GM23248 (cell line): ENCODE measurements around the gene ACTR3C. TPM values are rescaled to one million over a fixed set of nuclear protein-coding genes. Genes with fewer than 3 reads are reported as not detected.
"Not testable (repeated sequence)": the region's sequence is repeated elsewhere in the genome, so short reads cannot be mapped to it uniquely, and the experiment has no call there.

ENCODE experiments used
- DNase-seq: peaks from one replicate; pipeline ENCODE4 v3.0.0-alpha.2; 2015
- H2AFZ ChIP-seq: fragments of 200-600 bp; sonication (generic); 2 replicates; pipeline ENCODE4 v1.6.1; 2016; ENCODE audit warnings: antibody characterized with exemption
- H3F3A ChIP-seq: fragments of 200-600 bp; sonication (generic); 2 replicates; pipeline ENCODE4 v1.6.1; 2016; ENCODE audit warnings: mild to moderate bottlenecking, antibody characterized with exemption, mixed run types; ENCODE audit not compliant: insufficient read depth
- H3K27ac ChIP-seq: fragments of 200-600 bp; sonication (generic); 2 replicates; pipeline ENCODE4 v1.5.1; 2016; ENCODE audit warnings: mild to moderate bottlenecking
- H3K27me3 ChIP-seq: fragments of 200-600 bp; sonication (generic); replicated peaks from 2 replicates; pipeline ENCODE4 v1.6.1; 2016; ENCODE audit warnings: mild to moderate bottlenecking; ENCODE audit not compliant: insufficient read depth
- H3K36me3 ChIP-seq: fragments of 200-600 bp; sonication (generic); 2 replicates; pipeline ENCODE4 v1.6.1; 2016; ENCODE audit warnings: low read depth, mild to moderate bottlenecking
- H3K4me1 ChIP-seq: fragments of 200-600 bp; sonication (generic); 2 replicates; pipeline ENCODE4 v1.6.1; 2016; ENCODE audit warnings: mild to moderate bottlenecking; ENCODE audit not compliant: insufficient read depth
- H3K4me2 ChIP-seq: fragments of 200-600 bp; sonication (generic); one replicate; pipeline ENCODE4 v1.6.1; 2016; ENCODE audit warnings: mild to moderate bottlenecking; ENCODE audit not compliant: unreplicated experiment
- H3K4me3 ChIP-seq: fragments of 200-600 bp; sonication (generic); 2 replicates; pipeline ENCODE4 v1.5.1; 2016; ENCODE audit warnings: mild to moderate bottlenecking
- H3K79me2 ChIP-seq: fragments of 200-600 bp; sonication (generic); 2 replicates; pipeline ENCODE4 v1.6.1; 2016; ENCODE audit warnings: mild to moderate bottlenecking; ENCODE audit not compliant: insufficient read depth
- H3K9ac ChIP-seq: fragments of 200-600 bp; sonication (generic); 2 replicates; pipeline ENCODE4 v1.6.1; 2016; ENCODE audit warnings: mild to moderate bottlenecking
- H3K9me2 ChIP-seq: fragments of 200-600 bp; sonication (generic); 2 replicates; pipeline ENCODE4 v1.6.1; 2016; ENCODE audit warnings: mixed run types, mild to moderate bottlenecking, moderate library complexity; ENCODE audit not compliant: insufficient read depth
- H3K9me3 ChIP-seq: fragments of 200-600 bp; sonication (generic); one replicate; pipeline ENCODE4 v1.6.1; 2017; ENCODE audit warnings: low read depth
- H4K20me1 ChIP-seq: fragments of 200-600 bp; sonication (generic); 2 replicates; pipeline ENCODE4 v1.6.0; 2016; ENCODE audit not compliant: insufficient read depth
- WGBS, 2 experiments: methylation state at CpG; one replicate each; pipeline ENCODE4 v1.1.6; 2015 to 2017; ENCODE audit warnings: low lambda C conversion rate in 2 of 2, low coverage in 1 of 2; ENCODE audit errors: missing lambda C conversion rate in 2 of 2; 5-methylcytosine and 5-hydroxymethylcytosine counted together
- in situ Hi-C: fragments of 300-500 bp; cut with MboI; formaldehyde crosslinking; loops from 2 replicates; pipeline ENCODE4 v1.15.0; 2020
- polyA plus RNA-seq: library from polyadenylated mRNA; unstranded; fragments of >200 nt; fragmentation: Nextera tagmentation; extraction: Ambion mirVana; gene quantifications from 2 replicates; pipeline ENCODE4 v1.2.1, GENCODE V29; 2016
- total RNA-seq: library from RNA; depleted of rRNA; stranded (reverse); fragments of >200 nt; shearing (Covaris generic); gene quantifications from 2 replicates; pipeline ENCODE4 v1.2.3, GENCODE V29; 2014

ACTR3C gene
- total and polyA plus RNA-seq, 2 experiments from 2014 or later, result not detected

DNA sequence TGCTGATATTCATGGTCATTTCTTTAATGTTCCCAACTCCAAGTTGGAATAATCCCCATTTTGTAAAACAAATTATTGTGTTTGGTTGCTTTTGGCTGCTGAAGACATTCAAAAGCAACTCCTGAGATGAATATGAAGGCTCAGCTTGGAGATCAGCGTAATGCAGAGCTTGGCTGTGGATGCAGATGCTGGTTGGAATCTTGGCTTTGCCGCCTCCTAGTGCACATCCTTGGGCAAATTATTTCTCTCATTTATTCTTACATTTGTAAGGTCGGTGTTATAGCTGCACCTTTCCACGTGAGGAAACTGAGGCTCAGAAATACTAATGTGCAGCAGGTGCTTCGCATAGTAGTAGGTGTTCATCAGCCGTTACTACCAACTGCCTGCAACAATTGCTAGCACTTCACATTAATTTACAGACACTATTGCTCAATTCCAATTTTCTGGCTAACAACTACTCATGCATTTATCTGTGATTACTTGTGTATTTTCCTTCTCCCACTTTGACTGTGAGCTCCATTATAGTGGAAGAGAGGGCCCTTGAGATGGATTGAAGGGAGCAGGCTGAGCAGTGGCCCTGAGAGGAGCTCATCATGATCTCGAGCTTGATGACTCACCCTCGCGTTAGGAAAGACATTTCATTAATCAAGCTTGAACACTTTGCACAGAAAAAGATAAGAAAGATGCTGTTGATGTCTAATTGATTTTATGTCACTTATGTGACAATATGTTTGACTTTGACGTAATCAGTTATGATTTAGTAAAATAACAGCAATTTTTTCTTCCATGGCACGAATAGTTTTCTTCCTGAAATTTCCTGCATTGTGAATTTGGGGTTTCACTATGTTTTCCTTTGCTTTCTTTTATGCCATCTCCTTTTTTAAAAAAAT lies 101.0 kb downstream of the ACTR3C start:
- H3F3A ChIP-seq, H3K36me3 ChIP-seq, H3K79me2 ChIP-seq, H4K20me1 ChIP-seq, in situ Hi-C loops, H3K27ac ChIP-seq, H3K9me3 ChIP-seq, H3K9ac ChIP-seq, H3K9me2 ChIP-seq, H3K4me2 ChIP-seq, DNase-seq, H2AFZ ChIP-seq, H3K4me3 ChIP-seq, H3K4me1 ChIP-seq, H3K27me3 ChIP-seq: not testable (repeated sequence)
- 33 to 39% methylated on average over 11 of the region's 11 CpGs for WGBS, 2 experiments

- H3K27me3 ChIP-seq, H3K9me3 ChIP-seq, H3K4me2 ChIP-seq, H2AFZ ChIP-seq, H3K4me1 ChIP-seq, H3K27ac ChIP-seq, H3K9me2 ChIP-seq, H3K79me2 ChIP-seq, DNase-seq, H4K20me1 ChIP-seq, in situ Hi-C loops, H3K4me3 ChIP-seq, H3K9ac ChIP-seq, H3F3A ChIP-seq, H3K36me3 ChIP-seq: not testable (repeated sequence)
- 6 to 9% methylated on average over 30 to 33 of the region's 38 CpGs for WGBS, 2 experiments
These were observed 102.6 kb downstream of the ACTR3C start for GRCh38 chr7:150220673-150221181.

- H3K27ac ChIP-seq, H4K20me1 ChIP-seq, H3K36me3 ChIP-seq, H3K9me3 ChIP-seq, H3K27me3 ChIP-seq, DNase-seq, H3K4me2 ChIP-seq, in situ Hi-C loops, H3K9ac ChIP-seq, H3K9me2 ChIP-seq, H3K4me1 ChIP-seq, H3F3A ChIP-seq, H3K4me3 ChIP-seq, H3K79me2 ChIP-seq, H2AFZ ChIP-seq: not testable (repeated sequence)
- 1 to 4% methylated on average over 21 to 24 of the region's 50 CpGs for WGBS, 2 experiments
These were observed 103.2 kb downstream of the ACTR3C start for GRCh38 chr7:150219941-150220658.

GRCh38 chr7:150206848-150207247 lies 116.5 kb downstream of the ACTR3C start:
- H3K9me2 ChIP-seq, H4K20me1 ChIP-seq, DNase-seq, H3K4me3 ChIP-seq, H3K27ac ChIP-seq, H3K9me3 ChIP-seq, in situ Hi-C loops, H2AFZ ChIP-seq, H3K4me2 ChIP-seq, H3K36me3 ChIP-seq, H3K9ac ChIP-seq, H3K27me3 ChIP-seq, H3K79me2 ChIP-seq, H3F3A ChIP-seq, H3K4me1 ChIP-seq: not testable (repeated sequence)
- 33% methylated on average over 1 of the region's 1 CpG for WGBS, 2 experiments

DNA sequence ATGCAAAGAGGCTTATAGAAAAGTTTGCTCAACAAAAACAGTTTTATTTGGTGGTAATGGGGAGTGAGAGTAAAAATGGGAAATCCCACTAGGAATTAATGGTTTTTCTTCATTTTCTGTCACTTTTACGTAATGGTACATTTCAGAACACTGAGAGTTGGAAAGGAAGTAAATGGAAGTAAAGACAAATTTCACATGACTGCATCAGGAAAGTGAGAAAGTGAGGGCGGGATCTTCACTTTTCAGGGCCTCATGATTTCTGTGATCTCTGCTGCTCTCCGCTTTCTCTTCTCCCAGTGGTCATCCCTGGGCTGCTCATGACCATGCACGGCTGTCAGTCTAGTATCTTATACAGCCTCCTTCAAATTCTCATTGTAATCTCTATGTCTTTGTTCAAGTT lies 117.5 kb downstream of the ACTR3C start:
- H3K79me2 ChIP-seq, result not testable (repeated sequence)

DNA sequence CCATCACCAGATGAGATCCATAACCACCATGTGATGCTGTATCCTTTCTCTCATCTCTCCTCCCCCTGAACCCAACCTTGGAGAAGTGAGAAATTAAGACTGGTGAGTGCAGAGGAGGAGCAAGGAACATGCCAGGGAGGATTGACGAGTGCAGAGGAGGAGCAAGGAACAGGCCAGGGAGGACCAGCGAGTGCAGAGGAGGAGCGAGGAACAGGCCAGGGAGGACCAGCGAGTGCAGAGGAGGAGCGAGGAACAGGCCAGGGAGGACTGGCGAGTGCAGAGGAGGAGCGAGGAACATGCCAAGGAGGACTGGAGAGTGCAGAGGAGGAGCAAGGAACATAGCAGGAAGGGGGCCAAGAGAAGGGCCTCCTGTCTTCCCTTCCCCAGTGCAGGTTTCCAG lies 118.8 kb downstream of the ACTR3C start:
- H3K36me3 ChIP-seq, H3K9ac ChIP-seq, H3K27me3 ChIP-seq, H3K9me2 ChIP-seq, H3F3A ChIP-seq, H3K9me3 ChIP-seq, DNase-seq, H3K4me3 ChIP-seq, H3K4me1 ChIP-seq, in situ Hi-C loops, H3K4me2 ChIP-seq, H4K20me1 ChIP-seq, H3K79me2 ChIP-seq, H3K27ac ChIP-seq, H2AFZ ChIP-seq: not testable (repeated sequence)
- 13 to 21% methylated on average over 3 to 7 of the region's 7 CpGs for WGBS, 2 experiments

More for the DNA sequence above, 117.5 kb downstream of the ACTR3C start:
- H3K27ac ChIP-seq, H3K4me1 ChIP-seq, H3K36me3 ChIP-seq, H2AFZ ChIP-seq, H4K20me1 ChIP-seq, H3K9me3 ChIP-seq, H3F3A ChIP-seq, H3K4me2 ChIP-seq, H3K27me3 ChIP-seq, H3K9ac ChIP-seq, in situ Hi-C loops, H3K4me3 ChIP-seq, DNase-seq, H3K9me2 ChIP-seq: not testable (repeated sequence)
- 21 to 22% methylated on average over 4 of the region's 4 CpGs for WGBS, 2 experiments

DNA sequence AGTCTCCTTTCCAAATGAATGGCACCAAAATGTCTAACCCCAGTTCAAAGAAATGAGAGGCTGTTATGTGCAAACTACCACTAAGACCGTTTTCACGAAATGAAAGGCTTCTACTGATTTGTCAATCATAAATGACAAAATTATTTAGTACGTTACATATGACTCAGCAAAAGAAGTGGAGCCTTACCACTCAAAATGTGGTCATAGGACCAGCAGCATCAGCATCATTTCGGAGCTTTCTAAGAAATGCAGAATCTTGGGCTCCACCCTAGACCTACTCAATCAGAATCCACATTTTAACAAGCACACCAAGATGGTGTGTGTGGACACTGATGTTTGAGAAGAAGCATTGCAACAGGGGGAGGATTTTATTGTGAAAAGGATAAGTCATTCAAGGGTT lies 120.5 kb downstream of the ACTR3C start:
- H3F3A ChIP-seq, H3K4me3 ChIP-seq, H2AFZ ChIP-seq, H3K9me3 ChIP-seq, H3K27ac ChIP-seq, H3K9me2 ChIP-seq, H3K4me2 ChIP-seq, H3K9ac ChIP-seq, H3K79me2 ChIP-seq, DNase-seq, H4K20me1 ChIP-seq, H3K27me3 ChIP-seq, H3K4me1 ChIP-seq, in situ Hi-C loops, H3K36me3 ChIP-seq: not testable (repeated sequence)
- 21 to 25% methylated on average over 4 of the region's 4 CpGs for WGBS, 2 experiments
